Right lobe of liver (tissue), 4 donors: ENCODE data around the gene SHROOM2.

Experiments
- POLR2A ChIP-seq: fragments of 450-650 bp; IDR thresholded peaks from one replicate; pipeline ENCODE4 v1.6.1; 2017; ENCODE audit warnings: antibody characterized with exemption, mild to moderate bottlenecking
- TF ChIP-seq, protein P1 (sequence below), 4 donors: fragments of 200-600 bp in 3 of 4; fragments of 450-650 bp in 1 of 4; IDR thresholded peaks; one replicate each; pipeline versions ENCODE4 v1.5.1 to v1.8.0; 2016 to 2022; ENCODE audit warnings: antibody characterized with exemption in 4 of 4, mild to moderate bottlenecking in 2 of 4
- donor health status: DM: no; HTN: no; CAD: no.
- donor health status: DM: no; HTN: no; CAD: no.
- donor health status: DM: no; HTN: yes; CAD: no.

DNA sequence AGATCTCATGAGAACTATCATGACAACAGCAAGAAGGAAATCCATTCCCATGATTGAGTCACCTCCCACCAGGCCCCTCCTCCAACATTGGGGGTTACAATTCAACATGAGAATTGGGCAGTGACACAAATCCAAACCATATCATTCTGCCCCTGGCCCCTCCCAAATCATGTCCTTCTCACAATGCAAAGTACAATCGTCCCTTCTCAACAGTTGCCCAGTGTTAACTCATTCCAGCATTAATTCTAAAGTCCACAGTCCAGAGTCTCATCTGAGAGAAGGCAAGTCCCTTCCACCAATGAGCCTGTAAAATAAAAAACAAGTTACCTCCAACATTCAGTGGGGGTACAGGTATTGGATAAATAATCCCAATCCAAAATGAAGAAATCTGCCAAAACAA is 166.1 kb downstream of the SHROOM2 start:
- TF ChIP-seq, protein P1, sequence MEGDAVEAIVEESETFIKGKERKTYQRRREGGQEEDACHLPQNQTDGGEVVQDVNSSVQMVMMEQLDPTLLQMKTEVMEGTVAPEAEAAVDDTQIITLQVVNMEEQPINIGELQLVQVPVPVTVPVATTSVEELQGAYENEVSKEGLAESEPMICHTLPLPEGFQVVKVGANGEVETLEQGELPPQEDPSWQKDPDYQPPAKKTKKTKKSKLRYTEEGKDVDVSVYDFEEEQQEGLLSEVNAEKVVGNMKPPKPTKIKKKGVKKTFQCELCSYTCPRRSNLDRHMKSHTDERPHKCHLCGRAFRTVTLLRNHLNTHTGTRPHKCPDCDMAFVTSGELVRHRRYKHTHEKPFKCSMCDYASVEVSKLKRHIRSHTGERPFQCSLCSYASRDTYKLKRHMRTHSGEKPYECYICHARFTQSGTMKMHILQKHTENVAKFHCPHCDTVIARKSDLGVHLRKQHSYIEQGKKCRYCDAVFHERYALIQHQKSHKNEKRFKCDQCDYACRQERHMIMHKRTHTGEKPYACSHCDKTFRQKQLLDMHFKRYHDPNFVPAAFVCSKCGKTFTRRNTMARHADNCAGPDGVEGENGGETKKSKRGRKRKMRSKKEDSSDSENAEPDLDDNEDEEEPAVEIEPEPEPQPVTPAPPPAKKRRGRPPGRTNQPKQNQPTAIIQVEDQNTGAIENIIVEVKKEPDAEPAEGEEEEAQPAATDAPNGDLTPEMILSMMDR (IDR thresholded peaks at IDR 0.05) = no peak
- TF ChIP-seq POLR2A = no peak
